ENCODE results near the gene SMPD4.
"Not testable (repeated sequence)": the region's sequence is repeated elsewhere in the genome, so short reads cannot be mapped to it uniquely, and the experiment has no call there.

The SMPD4 gene

GRCh38 chr2:130181325-130181879 is at the start of gene SMPD4:
TSS of gene SMPD4 (minus strand) at chr2:130181602. CDS start at chr2:130176592, 5,010 bp downstream.
- peak; percentile 97 for DNase-seq

- DNase-seq, result not testable (repeated sequence)
Observed at GRCh38 chr2:130230907-130231306, 49.5 kb upstream of the SMPD4 start.

- DNase-seq, result not testable (repeated sequence)
Observed at GRCh38 chr2:130230376-130230775, 49.0 kb upstream of the SMPD4 start.

- not testable (repeated sequence) for DNase-seq
Observed at GRCh38 chr2:130229161-130229510, 47.7 kb upstream of the SMPD4 start.

- DNase-seq, result not testable (repeated sequence)
Observed at GRCh38 chr2:130228467-130229160, 47.2 kb upstream of the SMPD4 start.

- DNase-seq, result not testable (repeated sequence)
Observed at GRCh38 chr2:130228005-130228404, 46.6 kb upstream of the SMPD4 start.

- DNase-seq, result not testable (repeated sequence)
Observed at GRCh38 chr2:130222523-130222922, 41.1 kb upstream of the SMPD4 start.

- not testable (repeated sequence) for DNase-seq
Observed at GRCh38 chr2:130220505-130220904, 39.1 kb upstream of the SMPD4 start.

- DNase-seq, result not testable (repeated sequence)
Observed at GRCh38 chr2:130219147-130219546, 37.7 kb upstream of the SMPD4 start.

- not testable (repeated sequence) for DNase-seq
Observed at GRCh38 chr2:130207051-130207450, 25.6 kb upstream of the SMPD4 start.

- not testable (repeated sequence) for DNase-seq
Observed at GRCh38 chr2:130203150-130203549, 21.7 kb upstream of the SMPD4 start.

- DNase-seq, result not testable (repeated sequence)
Observed at GRCh38 chr2:130202518-130202917, 21.1 kb upstream of the SMPD4 start.

GRCh38 chr2:130198343-130198742 is 16.9 kb upstream of the SMPD4 start, which contains the start of gene TUBA3E:
TSS of gene TUBA3E (minus strand) at chr2:130198439. CDS start at chr2:130198360, 79 bp downstream.
- no peak for DNase-seq

GRCh38 chr2:130196052-130196451 is 14.7 kb upstream of the SMPD4 start:
- not testable (repeated sequence) for DNase-seq

- DNase-seq, result not testable (repeated sequence)
Observed at GRCh38 chr2:130195089-130195635, 13.8 kb upstream of the SMPD4 start.

- not testable (repeated sequence) for DNase-seq
Observed at GRCh38 chr2:130193824-130194223, 12.4 kb upstream of the SMPD4 start.

- DNase-seq, result not testable (repeated sequence)
Observed at GRCh38 chr2:130192451-130192850, 11.0 kb upstream of the SMPD4 start.

- not testable (repeated sequence) for DNase-seq
Observed at GRCh38 chr2:130191319-130191718, 9.9 kb upstream of the SMPD4 start.

GRCh38 chr2:130190237-130190636 is 8.8 kb upstream of the SMPD4 start:
- DNase-seq, result no peak

- DNase-seq, result not testable (repeated sequence)
Observed at GRCh38 chr2:130188958-130189357, 7.6 kb upstream of the SMPD4 start.

- not testable (repeated sequence) for DNase-seq
Observed at GRCh38 chr2:130187859-130188792, 6.7 kb upstream of the SMPD4 start.

GRCh38 chr2:130187268-130187667 is 5.9 kb upstream of the SMPD4 start:
- no peak for DNase-seq

GRCh38 chr2:130186391-130186790 is 5.0 kb upstream of the SMPD4 start:
- DNase-seq, result no peak

Data from stimulated activated naive CD4-positive, alpha-beta T cell treated with Interleukin-2 at 50 U/mL for 16 hours (primary cell).